GM06990 (cell line): ENCODE measurements around the gene PLA2G3.

Experiments used
- DNase-seq: peaks from one replicate; pipeline ENCODE4 v3.0.0-alpha.2; 2011; ENCODE audit not compliant: insufficient read length; ENCODE audit errors: extremely low read depth
- H3K27me3 ChIP-seq: replicated peaks from 2 replicates; pipeline ENCODE4 v1.6.0; 2011; ENCODE audit warnings: low read length; ENCODE audit not compliant: control insufficient read depth, insufficient read depth
- H3K36me3 ChIP-seq: 2 replicates; pipeline ENCODE4 v1.5.1; 2011; ENCODE audit warnings: low read length; ENCODE audit not compliant: control insufficient read depth, insufficient read depth
- H3K4me3 ChIP-seq: replicated peaks from 2 replicates; pipeline ENCODE4 v1.5.1; 2011; ENCODE audit warnings: low read depth, mild to moderate bottlenecking, control low read depth, low read length
- CTCF ChIP-seq: IDR thresholded peaks from 2 replicates; pipeline ENCODE4 v1.5.1; 2011; ENCODE audit warnings: low read length, control low read depth, mild to moderate bottlenecking, inconsistent platforms; ENCODE audit not compliant: insufficient read depth, poor library complexity, severe bottlenecking

Gene PLA2G3

GRCh38 chr22:31138126-31138525, 2.2 kb downstream of the PLA2G3 start:
- no peak for DNase-seq
- Histone ChIP-seq H3K4me3 (no peak overlapping the region), H3K36me3 (no peaks in the 10 kb centered on the region), H3K27me3 (no peaks in the 10 kb centered on the region)
- no peak for TF ChIP-seq CTCF

- DNase-seq = no peak
- H3K36me3 ChIP-seq = no peaks in the 10 kb centered on the region
- no peak for TF ChIP-seq CTCF
Observed at GRCh38 chr22:31137721-31138120, 2.6 kb downstream of the PLA2G3 start.

GRCh38 chr22:31136711-31137110, 3.6 kb downstream of the PLA2G3 start:
- Histone ChIP-seq H3K27me3 (no peaks in the 10 kb centered on the region), H3K36me3 (no peaks in the 10 kb centered on the region), H3K4me3 (no peak overlapping the region)
- no peak for DNase-seq
- TF ChIP-seq CTCF = no peak

More at GRCh38 chr22:31137721-31138120, 2.6 kb downstream of the PLA2G3 start:
- Histone ChIP-seq H3K27me3 (no peaks in the 10 kb centered on the region), H3K4me3 (no peak overlapping the region)

- Histone ChIP-seq H3K36me3 (no peaks in the 10 kb centered on the region), H3K27me3 (no peaks in the 10 kb centered on the region), H3K4me3 (no peak overlapping the region)
- no peak for TF ChIP-seq CTCF
- DNase-seq = no peak
Observed at GRCh38 chr22:31136155-31136554, 4.2 kb downstream of the PLA2G3 start.

- no peak for TF ChIP-seq CTCF
- no peaks in the 10 kb centered on the region for H3K27me3 ChIP-seq
- no peaks in the 10 kb centered on the region for H3K36me3 ChIP-seq
- no peak for DNase-seq
- H3K4me3 ChIP-seq = no peak overlapping the region
Observed at GRCh38 chr22:31135706-31136105, 4.6 kb downstream of the PLA2G3 start.

- no peak overlapping the region for H3K4me3 ChIP-seq
- H3K27me3 ChIP-seq = no peaks in the 10 kb centered on the region
- no peak for TF ChIP-seq CTCF
- no peaks in the 10 kb centered on the region for H3K36me3 ChIP-seq
- DNase-seq = no peak
Observed at GRCh38 chr22:31134688-31135087, 5.6 kb downstream of the PLA2G3 start.
